LNCAP (cell line): Measurements from ENCODE around the gene GLS2.

Source experiments
- CTCF ChIP-seq: fragments of 450-650 bp; IDR thresholded peaks from 2 replicates; pipeline ENCODE4 v1.5.1; 2017; ENCODE audit warnings: mild to moderate bottlenecking

GLS2 gene

GRCh38 chr12:56521590-56522371, 33.8 kb upstream of the GLS2 start, which contains the start of gene RBMS2:
Gene RBMS2 (plus strand): TSS chr12:56521820. CDS start chr12:56522024, 204 bp downstream.
- no peak for TF ChIP-seq CTCF

- TF ChIP-seq CTCF: no peak
Measured at GRCh38 chr12:56521209-56521589, 33.2 kb upstream of the GLS2 start.

GRCh38 chr12:56520506-56520905, 32.5 kb upstream of the GLS2 start:
- TF ChIP-seq CTCF: no peak

DNA sequence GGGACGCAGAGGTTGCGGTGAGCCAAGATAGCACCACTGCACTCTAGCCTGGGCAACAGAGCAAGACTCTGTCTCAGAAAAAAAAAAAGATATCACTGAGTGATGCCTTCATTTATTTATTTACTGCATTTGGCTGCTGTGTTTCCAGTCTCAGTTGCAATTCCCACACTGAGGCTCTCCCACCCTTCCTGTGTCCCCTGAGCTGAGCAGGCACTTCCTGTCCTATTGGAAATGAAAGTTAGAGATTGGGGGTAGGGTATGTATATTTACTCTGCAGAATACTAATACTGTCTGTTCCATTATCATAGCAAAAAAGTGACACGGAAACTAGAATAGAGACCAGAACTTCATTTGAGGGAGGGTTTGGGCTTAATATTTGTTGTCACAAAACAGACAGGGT, 32.1 kb upstream of the GLS2 start:
- TF ChIP-seq CTCF: no peak

DNA sequence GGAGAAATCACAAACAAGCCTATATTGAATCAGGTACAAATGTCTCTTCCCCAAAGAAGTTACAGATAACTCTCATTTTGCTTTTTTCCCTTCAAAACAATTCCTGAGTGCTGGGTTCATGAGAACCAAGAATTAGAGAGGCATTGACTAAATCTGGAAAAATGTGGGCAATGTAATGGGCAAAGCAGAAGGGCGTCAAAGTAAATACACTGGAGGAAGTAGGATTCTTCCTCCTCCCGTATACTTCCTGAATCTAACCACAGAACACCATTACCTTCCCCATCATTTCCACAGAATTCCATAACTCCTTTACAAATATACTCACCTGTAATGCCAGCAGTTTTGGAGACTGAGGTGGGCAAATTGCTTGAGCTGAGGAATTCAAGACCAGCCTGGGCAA, 30.6 kb upstream of the GLS2 start:
- TF ChIP-seq CTCF: no peak

GRCh38 chr12:56517854-56518253, 29.9 kb upstream of the GLS2 start:
- TF ChIP-seq CTCF: no peak

GRCh38 chr12:56510786-56511185, 22.8 kb upstream of the GLS2 start:
- TF ChIP-seq CTCF: no peak

GRCh38 chr12:56490360-56490759, 2.4 kb upstream of the GLS2 start:
- no peak for TF ChIP-seq CTCF
